HG03280 (cell line): Measurements from ENCODE around the gene ARL5C.
A peak's percentile ranks its signal among the peaks of the same experiment; 100 is the strongest.
"Not testable (repeated sequence)": the region's sequence is repeated elsewhere in the genome, so short reads cannot be mapped to it uniquely, and the experiment has no call there.

Experiments
- ATAC-seq: cut with Tn5 transposase; IDR thresholded peaks from one replicate; pipeline ENCODE4 v1.9.1; 2021; ENCODE audit warnings: mild to moderate bottlenecking, moderate library complexity; ENCODE audit not compliant: unreplicated experiment

The ARL5C gene

DNA sequence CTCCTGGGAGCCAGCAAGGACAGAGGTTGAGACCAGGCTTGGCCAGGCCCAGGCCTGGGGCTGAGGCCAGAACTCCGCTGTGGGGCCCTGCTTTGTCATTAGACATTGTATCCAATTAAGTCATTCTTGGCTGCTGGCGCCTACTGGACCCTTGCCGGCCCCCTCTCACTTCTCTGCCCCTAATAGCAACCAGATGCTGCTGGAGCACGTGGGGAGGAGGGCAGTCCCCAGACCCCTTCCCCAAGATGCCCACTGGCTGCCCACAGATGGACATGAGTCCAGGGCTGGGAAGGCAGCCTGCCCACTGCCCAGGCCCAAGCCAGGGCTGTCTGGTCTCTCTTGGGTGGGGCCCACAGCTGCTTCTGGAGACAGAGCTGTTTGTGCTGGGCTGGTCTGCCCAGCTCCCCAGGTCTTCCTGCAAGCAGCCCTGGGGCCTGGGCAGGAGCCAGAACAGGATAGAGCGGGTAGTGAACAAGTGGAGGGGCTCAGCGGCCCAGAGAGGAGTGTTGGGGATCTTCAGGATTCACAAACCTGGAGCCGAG lies 22.3 kb downstream of the ARL5C start:
- no peak for ATAC-seq

DNA sequence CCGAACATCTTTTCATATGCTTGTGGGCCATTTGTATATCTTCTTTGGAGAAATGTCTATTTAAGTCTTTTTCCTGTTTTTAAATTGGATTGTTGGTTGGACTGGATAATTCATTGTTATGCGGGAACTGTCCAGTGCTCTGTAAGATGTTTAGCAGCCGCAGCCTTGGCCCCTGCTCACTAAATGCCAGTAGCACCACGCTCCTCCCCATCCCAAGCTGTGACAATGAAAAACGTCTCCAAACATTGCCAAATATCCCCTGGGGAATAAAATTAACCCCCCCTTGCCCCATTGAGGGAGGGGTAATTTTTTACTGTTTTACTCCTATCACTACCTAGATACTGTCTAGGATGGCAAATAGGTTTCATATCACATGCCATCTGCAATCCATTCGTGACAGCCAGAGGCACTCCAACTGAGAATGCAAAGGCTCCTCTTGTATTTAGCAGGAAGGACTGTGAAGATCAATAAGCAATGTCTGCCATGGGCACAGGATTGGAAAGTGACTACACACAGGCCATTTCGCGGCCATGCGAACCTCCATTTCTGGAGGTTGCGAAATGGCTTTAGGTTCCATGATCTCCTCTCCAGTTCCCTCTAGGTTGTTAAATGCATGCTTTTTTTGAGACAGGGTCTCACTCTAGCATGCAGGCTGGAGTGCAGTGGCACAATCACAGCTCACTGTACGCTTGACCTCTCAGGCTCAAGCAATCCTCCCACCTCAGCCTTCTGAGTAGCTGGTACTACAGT lies 23.9 kb downstream of the ARL5C start:
- no peak for ATAC-seq

DNA sequence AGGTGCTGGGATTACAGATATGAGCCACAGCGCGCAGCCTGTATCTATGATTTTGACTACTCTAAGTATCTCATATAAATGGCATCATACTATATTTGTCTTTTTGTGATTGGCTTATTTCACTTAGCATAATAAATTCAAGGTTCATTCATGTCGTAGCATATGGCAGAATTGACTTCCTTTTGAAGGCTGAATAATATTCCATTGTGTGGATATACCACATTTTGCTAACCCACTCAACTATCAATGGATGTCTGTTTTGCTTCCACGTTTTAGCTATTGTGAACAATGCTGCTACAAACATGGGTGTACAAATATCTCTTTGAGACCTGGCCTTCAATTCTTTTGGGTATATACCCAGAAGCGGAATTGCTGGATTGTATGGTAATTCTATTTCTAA lies 24.7 kb downstream of the ARL5C start:
- no peak for ATAC-seq

DNA sequence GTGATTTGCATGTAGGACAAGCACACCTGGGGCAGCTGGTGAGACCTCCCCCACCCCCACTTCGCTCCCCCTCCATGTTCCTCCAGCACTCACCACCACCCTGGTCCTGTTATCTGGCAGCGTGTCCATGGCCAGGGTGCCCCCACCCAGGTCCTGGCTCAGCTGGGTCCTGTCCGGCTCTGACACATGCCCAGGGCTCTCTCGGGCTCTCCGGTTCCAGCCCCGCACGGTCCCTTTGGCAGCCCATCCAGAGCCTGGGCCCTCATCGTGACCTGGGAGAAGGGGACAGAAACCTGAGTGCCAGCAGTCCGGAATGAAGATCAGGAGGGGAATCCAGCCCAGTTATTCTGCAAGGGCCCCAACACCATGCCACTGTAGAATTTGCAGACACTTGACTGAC lies 26.4 kb downstream of the ARL5C start:
- ATAC-seq: no peak

DNA sequence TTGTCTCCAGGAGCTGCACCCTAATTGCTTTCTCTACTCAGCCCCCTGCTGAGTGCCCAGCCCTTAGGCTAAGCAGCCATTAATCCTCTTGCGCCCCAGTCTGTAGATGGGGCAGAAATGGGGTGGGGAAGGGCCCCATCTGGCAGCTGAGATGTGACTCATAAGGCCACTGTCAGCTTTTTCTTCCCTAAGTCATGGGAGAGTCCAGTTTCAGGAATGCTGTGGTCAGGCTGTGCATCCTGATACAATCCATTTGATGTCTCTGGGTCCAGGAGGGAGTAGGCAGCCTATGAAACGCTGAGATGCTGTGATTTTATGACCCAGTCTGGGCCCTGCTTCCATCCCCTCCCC lies 26.8 kb downstream of the ARL5C start:
- ATAC-seq: no peak

DNA sequence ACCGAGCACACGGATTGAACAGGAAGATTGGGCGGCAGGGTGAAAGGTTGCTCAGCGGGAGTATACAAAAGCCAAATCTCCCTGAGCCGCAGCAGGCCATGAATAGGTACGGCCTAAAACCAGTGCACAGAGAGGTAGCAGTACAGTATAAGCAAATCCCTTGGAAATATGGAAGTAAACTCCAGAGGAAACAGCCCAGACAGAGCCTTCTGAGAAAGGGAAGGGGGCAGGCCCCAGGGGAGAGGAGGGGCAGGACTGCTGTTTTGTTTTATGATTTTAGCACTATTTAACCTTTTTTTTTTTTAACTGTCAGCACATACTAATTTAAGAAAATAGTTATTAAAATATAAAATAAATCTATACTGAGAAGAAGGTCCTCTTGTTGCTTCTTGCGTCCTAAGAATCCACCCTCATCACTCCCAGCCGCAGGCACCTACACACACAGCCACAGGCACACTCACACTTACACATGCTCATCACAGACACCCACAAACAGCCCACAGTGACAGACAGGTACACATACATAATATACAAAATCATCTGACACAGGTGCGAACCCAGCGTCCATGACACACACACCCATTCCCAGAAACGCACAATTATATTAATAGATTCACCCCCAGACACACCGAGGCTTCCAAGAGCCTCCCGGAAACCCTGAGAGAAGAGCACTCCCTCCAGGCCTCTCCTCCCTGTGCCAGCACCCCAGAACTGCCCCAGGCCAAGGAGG lies 27.4 kb downstream of the ARL5C start:
- no peak for ATAC-seq

DNA sequence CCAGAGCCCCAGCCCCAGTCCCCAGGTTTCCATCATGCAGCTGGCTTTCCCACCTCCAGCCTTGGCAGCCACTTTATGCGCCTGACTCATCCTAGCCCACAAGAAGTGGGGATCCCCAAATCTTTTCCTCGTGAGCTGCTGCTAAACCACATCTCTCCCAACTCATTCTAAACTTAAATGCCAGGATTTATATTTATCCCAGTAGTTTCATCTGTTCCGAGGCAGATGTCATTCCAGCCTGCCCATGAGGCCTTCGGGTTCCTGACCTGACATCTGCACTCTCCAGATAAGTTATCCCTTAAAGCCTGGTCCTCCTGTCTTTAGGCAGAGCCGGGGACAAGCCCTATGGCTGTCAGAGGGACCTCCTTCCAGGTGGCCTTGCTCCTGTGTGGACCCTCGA lies 31.1 kb downstream of the ARL5C start:
- ATAC-seq: no peak

DNA sequence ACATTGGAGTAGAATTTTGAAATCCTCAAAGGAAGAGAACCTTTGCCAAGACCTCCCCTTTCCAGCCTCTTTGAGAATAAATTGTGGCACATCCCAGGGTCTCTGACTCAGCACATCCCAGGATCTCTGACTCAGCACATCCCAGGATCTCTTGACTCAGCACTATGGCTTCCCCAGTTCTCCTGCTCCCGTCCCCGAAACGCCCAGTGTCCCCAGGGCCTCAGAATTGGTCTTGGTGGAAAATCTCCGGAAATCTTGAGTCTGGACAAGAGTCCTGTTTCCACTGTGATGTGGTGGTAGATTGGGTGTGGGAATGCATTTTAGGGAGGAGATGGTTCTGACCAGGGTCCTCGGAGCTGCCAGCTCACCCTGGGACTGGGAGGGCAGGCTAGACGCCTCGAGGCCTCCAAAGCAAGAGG lies 33.8 kb downstream of the ARL5C start:
- no peak for ATAC-seq

DNA sequence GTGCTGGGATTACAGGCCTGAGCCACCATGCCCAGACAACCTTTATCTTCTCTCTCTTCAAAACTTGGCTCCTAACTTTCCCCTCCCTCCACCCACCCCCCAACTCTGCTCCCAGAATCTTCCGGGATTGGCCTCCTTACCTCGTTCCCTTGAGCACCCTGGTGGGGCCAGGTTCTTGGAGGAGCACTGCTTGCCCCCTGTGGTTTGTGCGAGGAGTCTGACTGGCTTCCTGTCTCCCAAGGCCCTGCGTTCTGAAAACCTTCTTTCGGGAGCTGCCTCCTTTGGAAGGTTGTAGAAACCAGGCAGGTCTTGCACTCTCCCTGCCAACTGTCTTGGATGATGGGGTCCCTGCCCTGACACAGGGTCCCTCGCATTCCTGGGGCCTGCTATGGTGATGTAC lies 34.3 kb downstream of the ARL5C start:
- ATAC-seq: no peak

DNA sequence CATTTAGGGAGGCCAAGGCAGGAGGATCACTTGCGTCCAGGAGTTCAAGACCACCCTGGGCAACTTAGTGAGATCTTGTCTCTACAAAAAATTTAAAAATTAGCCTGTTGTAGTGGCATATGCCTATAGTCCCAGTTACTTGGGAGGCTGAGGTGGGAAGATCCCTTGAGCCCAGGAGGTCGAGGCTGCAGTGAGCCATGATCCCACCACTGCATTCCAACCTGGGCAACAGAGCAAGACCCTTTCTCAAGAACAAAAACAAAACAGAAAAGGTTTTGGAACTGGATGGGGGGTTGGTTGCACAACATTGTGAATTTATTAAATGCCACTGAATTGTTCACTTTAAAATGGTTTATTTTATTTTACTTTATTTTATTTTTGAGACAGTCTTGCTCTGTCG lies 35.8 kb downstream of the ARL5C start:
- no peak for ATAC-seq

DNA sequence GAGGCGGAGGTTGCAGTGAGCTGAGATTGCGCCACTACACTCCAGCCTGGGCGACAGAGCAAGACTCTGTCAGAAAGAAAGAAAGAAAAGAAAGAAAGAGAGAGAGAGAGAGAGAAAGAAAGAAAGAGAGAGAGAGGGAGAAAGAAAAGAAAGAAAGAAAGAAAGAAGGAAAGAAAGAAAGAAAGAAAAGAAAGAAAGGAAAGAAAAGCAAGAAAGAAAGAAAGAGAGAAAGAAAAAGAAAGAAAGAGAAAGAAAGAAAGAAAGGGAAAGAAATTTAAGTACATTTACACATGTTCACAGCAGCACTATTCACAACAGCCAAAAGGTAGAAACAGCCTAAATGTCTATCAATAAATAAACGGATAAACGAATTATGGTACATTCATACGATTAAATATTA lies 36.4 kb downstream of the ARL5C start:
- not testable (repeated sequence) for ATAC-seq

DNA sequence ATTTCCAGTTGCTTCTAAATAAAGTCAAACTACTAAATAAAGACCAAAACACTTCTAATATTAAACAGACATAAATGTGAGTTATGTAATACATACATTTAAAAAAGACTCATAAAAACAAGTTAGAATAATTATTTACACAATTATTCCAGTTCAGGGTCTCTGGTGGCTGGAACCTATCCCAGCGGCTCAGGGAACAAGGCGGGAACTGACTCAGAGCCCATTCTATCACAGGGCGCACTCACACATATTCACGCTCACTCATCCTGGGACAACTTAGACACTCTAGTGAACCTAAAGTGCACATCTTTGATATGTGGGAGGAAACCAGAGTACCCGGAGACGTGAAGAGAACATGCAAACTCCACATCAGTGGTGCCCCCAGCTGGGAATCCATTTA lies 39.5 kb downstream of the ARL5C start:
- ATAC-seq: no peak

DNA sequence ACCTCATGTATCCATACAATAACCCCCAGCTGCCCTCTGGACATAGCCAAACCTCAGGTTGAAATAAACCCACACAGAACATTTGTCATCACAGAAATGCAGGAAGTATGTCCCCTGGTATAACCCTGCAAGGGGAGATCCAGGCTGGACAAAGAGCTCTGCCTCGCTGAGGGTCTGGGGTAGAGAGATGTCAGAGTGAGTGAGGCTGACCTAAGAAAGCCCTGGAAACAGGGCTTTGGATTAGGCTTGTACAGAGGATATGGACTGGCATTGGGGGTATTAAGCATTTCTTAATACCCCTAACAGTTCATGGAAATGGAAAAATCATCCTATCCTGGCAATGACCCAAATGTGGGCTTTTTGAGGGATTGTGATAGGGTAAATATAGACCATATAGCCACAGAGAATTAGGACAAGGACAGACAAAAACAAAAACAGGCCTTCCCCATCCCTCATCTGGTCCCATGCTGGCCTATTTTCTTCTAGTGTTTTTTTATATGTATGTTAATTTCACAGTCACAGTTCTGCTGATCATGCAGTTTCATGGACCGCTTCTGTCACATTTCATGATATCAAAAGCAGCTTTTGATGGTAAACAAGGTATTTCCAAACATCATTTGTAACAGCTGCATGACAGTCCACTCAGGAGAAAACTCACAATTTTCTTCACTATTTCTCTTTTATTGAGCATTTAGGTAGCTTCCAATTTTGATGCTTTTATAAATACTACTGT lies 40.7 kb downstream of the ARL5C start:
- ATAC-seq: no peak

DNA sequence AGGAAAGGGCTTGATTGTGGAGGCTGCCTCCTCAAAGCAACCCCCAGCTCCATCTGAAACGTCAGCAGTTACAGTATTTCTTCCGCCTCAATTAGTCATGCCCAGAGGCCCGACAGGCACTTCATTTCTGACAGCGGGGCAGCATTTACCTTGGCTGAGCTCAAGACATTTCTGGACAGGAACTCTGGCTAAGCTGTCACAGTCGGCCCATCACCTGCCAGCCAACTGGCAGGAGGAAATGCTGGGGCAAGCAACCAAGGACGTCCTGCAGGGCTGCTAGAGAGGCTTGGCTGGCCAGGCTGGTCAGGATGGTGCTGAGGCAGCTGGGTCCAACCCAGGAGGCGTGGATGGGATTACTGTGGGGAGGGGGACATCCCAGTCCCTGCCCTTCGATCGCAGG lies 42.3 kb downstream of the ARL5C start:
- no peak for ATAC-seq

DNA sequence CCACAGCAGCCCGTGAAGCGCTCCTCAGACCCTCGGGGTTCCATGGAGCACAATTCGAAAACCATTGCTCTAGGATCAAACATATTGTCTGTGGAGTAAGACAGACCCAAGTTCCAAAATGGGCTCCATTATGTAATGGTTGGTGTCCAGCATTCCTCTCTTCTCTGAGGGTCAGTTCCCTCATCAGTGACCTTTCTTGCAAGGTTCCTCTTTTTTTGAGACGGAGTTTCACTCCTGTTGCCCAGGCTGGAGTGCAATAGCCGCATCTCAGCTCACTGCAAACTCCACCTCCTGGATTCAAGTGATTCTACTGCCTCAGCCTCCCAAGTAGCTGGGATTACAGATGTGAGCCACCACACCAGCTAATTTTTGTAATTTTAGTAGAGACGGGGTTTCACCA lies 43.0 kb downstream of the ARL5C start:
- no peak for ATAC-seq

DNA sequence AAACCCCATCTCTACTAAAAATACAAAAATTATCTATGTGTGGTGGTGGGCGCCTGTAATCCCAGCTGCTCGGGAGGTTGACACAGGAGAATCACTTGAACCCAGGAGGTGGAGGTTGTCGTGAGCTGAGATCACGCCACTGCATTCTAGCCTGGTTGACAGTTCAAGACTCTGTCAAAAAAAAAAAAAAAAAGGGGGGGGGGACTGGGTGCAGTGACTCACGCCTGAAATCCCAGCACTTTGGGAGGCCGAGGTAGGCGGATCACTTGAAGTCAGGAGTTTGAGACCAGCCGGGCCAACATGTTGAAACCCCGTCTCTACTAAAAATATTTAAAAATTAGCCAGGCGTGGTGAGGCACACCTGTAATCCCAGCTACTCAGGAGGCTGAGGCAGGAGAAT lies 44.0 kb downstream of the ARL5C start:
- not testable (repeated sequence) for ATAC-seq

DNA sequence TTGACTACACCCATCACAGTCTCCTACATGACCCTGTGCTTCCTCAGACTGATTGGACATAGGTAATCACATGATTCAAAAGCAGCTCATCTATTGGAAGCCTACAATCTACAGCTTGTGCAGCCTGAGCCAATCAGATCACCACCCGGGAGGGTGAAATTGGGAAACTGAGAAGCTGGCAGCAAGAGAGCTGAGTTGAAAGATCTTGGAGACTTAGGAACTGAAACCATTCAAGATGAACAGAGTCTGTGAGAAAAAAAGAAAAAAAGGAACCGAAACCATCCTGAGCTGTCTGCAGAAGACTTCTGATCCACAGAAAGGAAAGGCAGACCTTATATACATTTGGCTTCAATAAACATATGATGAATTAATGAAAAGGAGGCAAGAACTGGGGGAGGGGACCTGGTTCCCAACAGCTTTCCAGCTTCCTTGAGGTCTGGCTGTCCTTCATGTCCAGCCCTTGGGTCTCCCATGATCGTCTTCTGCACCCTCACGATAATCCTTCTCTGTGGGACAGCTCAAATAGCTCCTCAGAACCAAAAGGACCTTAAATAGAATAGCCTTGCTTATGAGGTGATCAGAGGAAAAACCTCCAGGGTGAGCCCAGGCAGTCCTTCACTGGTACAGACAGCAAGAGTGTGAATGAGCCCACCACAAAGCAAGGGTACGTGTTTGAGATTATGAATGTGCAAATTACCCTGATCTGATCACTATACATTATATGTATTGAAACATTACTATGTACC lies 47.1 kb downstream of the ARL5C start:
- ATAC-seq: peak; percentile 57

DNA sequence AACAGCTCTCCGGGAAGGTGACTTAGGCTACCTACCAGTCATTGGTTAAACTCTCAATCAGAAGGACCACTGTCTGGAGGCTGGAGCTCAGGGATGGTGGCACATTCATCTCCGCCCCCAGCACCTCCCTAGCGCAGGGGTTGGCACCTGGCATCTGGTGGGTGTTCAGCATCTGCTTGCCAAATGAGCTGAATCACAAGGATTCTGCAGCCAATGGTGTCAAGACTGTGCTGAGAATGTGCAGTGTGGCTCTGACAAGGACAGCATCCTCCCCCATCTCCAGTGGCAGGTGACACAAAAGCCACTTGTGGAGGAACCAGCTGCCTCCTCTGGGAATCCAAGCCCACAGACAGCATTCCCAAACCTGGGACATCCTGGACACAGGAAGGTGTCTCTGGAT lies 49.7 kb downstream of the ARL5C start:
- no peak for ATAC-seq

DNA sequence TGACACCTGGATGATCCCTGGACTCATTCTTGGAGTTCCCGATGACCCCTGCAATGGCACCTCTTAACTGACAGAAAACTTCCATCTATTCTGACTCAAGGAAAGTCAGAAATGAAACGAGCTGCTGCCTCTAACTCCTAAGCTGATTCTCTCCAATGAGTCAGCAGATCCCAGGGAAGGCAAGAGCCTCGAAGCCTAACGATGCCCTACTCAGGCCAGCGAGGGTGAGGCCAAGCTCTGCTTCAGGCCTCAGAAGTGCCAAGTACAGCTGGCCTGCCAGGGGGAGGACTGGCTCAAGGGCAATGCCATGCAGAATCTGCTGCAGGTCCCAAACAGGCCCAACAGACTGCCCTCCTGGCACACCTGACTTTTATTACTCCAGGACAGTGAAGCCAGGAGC lies 50.8 kb downstream of the ARL5C start:
- ATAC-seq: no peak

DNA sequence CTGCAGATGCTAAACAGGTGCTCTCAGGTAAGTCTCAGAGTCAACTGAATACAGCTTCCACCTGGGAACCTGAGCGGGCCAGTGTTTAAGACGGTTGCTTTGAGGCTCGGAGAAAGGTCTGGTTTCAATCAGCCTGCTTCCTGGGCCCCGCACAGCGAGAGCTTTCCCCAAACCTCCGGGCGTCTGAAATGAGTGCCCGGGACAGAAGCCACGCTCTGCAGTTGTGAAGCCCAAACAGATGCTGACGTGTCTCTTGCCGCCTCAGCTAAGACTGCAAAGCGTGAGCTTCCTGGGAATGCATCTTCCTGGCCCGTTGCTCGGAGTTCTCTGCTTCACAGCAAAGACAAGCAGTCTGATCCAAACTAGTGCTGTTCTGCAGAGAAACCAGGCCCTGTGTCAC lies 51.2 kb downstream of the ARL5C start:
- no peak for ATAC-seq

DNA sequence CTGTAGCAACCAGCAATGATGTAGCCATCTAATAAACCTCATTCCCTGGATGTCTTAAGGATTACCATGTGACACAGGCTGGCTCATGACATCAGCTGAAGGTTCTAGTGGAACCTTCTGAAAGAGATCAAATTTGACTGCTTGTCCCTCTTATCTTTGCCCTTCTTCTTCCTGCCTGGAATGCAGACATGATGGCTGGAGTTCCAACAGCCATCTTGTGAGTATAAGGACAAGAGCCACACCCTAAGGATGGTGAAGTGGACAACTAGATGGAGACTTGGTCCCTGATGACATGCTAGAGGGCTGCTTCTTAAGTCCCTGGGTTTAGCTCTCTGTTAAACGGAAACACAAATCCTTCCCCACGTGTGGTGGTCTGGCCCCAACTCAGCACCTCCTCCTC lies 52.1 kb downstream of the ARL5C start:
- ATAC-seq: no peak
